Activated effector memory CD4-positive, alpha-beta T cell treated with Interleukin-2 at 50 U/mL for 16 hours (primary cell): ENCODE measurements around the gene PVR.
"Not testable (repeated sequence)": the region's sequence is repeated elsewhere in the genome, so short reads cannot be mapped to it uniquely, and the experiment has no call there.

ENCODE experiments used
- DNase-seq: peaks from one replicate; pipeline ENCODE4 v3.0.0-alpha.2; 2020

PVR gene

DNA sequence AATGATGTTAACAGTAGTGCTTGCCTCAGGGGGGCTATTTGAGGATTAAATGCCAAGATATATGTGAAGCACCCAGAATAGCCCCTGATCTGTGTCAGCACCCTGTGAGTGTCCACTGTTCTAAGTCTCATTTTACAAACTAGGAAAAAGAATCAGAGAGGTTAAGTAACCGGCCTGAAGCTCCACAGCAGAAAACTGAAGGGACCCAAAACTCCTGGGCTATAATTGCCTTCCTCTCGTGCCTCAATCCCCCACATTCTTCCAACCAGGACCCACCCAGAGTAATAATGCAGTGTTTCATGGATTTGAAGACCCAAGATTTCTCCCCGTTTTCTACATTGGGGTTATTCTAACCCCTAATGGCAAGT lies 2.3 kb downstream of the PVR start:
- DNase-seq: no peak

DNA sequence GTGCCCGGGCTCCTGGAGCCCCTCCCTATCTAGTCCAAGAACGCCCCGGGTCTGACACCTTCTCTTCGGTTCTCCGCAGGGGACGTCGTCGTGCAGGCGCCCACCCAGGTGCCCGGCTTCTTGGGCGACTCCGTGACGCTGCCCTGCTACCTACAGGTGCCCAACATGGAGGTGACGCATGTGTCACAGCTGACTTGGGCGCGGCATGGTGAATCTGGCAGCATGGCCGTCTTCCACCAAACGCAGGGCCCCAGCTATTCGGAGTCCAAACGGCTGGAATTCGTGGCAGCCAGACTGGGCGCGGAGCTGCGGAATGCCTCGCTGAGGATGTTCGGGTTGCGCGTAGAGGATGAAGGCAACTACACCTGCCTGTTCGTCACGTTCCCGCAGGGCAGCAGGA lies 3.4 kb downstream of the PVR start:
- no peak for DNase-seq

DNA sequence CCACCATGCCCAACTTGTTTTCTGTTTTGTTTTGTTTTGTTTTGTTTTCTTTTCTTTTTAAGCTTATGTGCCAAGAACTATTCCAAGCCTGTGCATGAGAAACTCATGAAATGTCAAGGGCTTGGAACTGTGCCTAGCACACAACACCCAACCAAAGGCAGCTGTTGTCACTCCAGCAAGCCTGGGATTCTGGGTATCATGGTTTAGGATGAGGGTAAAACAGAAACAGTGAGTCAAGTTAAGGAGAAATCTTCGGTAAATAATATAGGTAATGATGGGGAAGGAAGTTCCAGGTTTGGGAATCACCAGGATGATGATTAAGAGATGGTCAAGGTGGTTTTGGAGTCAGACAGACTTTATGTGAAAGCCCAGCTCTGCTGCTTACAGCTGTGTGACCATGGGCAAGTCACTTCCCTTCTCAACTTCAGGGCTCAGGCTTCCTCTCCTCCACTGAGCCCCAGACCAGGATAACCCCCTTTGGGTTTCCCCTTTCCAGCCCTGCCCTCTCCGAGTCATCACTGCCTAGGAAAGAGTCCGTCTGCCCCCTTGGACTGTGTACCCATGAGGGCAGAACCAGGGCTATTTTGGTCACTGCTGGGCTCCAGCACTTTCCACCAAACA lies 5.0 kb downstream of the PVR start:
- no peak for DNase-seq

- no peak for DNase-seq
Observed at GRCh38 chr19:44649578-44650145, 6.0 kb downstream of the PVR start.

GRCh38 chr19:44653343-44653742 lies 9.6 kb downstream of the PVR start:
- DNase-seq: no peak

GRCh38 chr19:44653977-44654774 lies 10.5 kb downstream of the PVR start:
- DNase-seq: peak; percentile 52

DNA sequence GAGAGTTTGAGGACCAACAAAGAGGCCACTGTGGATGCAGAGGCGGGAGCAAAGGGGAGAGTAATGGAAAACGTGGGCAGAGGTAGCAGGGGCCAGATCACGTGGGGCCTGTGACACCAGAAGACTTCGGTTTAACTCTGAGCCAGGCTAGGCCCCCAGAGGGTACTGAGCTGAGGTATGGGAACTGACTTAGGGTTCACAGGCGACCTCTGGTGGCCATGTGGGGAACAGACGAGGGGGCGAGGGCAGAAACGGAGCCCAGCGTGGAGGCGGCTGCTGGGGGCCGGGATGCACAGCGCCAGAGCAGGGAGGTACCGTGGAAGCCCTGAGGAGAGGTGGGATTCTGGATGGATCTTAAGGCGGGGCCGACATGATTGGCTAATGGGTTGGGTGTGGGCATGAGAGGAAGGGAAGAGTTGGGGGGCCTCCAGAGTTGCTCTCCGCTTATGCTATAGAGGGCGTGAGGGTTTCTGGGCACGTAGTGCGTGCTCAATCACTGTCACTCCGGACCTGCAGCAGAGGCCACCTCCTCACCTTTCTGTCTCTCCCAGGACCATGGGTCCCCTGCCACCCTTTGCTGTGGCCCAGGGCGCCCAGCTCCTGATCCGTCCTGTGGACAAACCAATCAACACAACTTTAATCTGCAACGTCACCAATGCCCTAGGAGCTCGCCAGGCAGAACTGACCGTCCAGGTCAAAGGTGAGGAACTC lies 13.7 kb downstream of the PVR start:
- DNase-seq: peak; percentile 38

DNA sequence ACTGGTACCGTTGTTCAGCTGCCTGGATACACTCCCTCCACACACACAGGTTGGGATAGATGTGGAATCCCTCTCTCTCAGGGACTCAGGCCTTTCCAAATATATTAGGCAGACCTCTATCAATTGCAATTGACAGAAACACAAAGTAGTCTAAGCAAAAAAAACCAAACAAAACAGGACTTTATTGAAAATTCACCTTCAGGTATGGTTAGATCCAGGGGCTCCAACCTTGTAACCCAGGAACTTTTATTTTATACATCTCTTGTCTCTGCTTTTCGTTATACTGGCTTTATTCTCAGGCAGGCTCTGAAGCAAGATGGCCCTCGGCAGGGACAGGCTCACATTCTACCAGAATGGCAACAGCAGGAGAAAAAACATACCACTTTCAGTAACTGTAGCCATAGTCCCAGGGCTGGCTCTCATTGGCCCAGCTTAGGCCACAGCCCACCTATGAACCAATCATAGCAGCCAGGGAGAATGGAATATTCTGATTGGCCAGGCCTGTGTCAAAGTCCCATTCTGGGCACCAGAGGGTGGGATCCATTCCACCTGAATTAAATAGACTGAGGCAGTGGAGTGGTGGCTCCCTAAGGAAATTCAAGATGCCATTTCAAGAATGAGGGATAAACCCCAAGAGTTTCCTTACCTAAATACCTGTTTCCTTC lies 14.5 kb downstream of the PVR start:
- DNase-seq: no peak

DNA sequence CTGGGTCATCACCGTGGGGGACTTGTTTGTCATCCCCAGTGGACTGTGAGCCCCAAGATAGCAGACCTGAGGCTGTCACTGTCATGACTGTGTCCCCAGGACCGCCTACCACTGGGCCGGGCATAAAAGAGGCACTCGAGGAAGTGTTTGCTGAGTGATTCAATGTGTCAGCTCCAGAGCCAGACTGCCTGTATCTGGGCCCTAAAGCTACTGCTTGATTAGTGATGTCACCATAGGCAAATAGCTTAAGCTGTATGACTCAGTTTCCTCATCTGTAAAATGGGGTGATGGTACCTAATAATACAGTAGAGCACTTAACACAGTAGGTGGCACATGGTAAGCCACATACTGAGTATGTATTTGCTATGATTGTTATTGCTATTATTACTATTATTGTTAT lies 16.4 kb downstream of the PVR start:
- no peak for DNase-seq

DNA sequence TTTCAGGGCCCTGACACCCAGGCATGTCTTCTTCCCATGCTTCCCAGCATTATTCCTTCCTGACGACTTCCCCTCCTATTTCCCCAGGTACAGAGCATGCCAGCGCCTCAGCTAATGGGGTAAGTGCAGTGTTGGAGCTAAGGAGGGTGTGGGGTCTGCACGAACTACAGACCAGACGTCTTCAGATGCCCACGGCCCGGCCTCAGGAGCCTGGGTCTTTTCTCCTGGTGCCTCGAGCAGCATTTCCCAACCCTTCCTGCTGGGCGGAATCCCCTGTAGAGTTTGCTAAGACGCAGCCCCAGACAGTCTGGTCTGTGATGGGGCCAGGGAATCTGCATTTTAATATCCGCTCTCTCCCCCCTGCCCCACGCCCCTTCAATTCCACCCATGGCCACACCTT lies 17.5 kb downstream of the PVR start:
- no peak for DNase-seq

DNA sequence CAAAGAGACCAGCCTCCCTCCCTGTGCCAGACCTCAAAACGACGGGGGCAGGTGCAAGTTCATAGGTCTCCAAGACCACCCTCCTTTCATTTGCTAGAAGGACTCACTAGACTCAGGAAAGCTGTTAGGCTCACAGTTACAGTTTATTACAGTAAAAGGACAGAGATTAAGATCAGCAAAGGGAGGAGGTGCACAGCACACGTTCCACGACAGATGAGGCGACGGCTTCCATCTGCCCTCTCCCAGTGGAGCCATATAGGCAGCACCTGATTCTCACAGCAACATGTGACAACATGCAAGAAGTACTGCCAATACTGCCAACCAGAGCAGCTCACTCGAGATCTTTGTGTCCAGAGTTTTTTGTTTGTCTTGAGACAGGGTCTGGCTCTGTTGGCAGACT lies 18.2 kb downstream of the PVR start:
- no peak for DNase-seq

DNA sequence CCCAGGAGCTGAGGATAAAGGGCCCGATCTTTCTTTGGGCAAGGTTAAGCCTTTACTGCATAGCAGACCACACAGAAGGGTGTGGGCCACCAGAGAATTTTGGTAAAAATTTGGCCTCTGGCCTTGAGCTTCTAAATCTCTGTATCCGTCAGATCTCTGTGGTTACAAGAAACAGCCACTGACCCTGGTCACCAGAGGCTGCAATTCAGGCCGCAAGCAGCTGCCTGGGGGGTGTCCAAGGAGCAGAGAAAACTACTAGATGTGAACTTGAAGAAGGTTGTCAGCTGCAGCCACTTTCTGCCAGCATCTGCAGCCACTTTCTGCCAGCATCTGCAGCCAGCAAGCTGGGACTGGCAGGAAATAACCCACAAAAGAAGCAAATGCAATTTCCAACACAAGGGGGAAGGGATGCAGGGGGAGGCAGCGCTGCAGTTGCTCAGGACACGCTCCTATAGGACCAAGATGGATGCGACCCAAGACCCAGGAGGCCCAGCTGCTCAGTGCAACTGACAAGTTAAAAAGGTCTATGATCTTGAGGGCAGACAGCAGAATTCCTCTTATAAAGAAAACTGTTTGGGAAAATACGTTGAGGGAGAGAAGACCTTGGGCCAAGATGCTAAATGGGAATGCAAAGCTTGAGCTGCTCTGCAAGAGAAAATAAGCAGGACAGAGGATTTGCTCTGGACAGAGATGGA lies 19.1 kb downstream of the PVR start:
- DNase-seq: no peak

DNA sequence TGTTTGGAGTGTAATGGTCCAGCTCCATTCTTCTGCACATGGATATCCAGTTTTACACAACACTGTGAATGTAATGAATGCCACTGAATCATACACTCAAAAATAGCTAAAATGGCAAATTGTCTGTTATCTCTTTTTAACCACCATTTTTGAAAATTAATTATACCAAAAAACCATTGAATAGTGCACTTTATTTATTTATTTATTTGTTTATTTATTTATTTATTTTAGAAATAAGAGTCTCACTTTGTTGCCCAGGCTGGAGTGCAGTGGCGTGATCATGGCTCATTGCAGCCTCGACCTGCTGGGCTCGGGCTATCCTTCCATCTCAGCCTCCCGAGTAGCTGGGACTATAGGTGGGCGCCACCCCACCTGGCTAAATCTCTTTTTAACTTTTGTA lies 20.3 kb downstream of the PVR start:
- DNase-seq: no peak

DNA sequence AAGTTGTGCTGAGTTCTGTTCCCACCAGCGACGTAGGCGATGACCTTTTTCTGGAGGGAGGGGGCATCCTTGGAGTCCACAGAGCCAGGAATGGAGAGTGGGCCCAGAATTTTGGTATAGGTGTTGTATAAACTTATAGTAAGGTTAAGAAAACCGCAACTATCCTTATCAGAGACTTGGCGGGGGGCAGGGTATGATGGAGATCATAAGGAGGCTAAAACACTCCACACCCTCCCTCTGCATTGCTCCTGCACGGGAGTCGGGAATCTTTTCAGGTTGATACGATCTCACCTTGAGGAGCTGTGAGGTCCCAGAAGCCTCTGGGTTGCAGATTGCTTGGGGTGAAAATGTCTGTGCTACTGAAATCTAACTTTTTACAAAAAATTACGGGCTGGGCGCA lies 21.3 kb downstream of the PVR start:
- no peak for DNase-seq

GRCh38 chr19:44666852-44667556 lies 23.3 kb downstream of the PVR start:
- DNase-seq: no peak

DNA sequence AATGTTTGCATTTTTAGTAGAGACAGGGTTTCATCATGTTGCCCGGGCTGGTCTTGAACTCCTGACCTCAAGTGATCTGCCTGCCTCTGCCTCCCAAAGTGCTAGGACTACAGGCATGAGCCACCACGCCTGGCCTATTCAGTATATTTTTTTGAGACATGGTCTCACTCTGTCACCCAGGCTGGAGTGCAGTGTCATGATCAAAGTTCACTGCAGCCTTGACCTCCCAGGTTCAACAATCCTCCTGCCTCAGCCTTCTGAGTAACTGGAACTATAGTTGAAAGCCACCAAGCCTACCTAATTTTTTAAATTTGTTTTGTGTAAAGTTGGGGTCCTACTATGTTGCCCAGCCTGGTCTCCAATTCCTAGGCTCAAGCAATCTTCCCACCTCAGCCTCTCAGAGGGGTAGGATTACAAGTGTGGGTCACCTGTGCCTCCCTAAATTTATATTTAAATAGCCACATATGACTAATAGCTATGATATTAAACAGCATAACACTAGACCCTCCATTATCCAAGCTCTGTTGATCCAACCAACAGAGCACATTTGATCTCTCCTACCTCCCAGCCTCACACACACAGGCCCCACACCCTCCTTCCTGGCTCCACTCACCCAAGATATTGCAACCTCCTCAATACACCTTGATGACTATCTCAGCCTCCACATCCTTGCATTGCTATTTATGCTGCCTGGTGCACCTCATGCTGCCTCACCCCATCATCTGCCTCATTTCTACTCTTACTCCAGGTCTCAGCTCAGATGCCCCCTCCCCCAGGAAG lies 25.5 kb downstream of the PVR start:
- no peak for DNase-seq

DNA sequence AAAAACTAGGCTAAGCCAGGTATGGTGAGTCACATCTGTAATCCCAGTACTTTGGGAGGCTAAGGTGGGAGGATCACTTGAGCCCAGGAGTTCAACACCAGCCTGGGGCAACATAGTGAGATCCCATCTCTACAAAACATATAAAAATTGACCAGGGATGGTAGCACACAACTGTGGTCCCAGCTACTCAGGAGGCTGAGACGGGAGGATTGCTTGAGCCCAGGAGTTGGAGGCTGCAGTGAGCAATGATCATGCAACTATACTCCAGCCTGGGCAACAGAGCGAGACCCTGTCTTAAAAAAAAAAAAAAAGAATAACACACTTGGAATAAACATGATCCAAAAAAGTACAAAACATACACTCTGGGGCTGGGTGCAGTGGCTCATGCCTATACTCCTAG lies 26.3 kb downstream of the PVR start:
- DNase-seq: not testable (repeated sequence)

DNA sequence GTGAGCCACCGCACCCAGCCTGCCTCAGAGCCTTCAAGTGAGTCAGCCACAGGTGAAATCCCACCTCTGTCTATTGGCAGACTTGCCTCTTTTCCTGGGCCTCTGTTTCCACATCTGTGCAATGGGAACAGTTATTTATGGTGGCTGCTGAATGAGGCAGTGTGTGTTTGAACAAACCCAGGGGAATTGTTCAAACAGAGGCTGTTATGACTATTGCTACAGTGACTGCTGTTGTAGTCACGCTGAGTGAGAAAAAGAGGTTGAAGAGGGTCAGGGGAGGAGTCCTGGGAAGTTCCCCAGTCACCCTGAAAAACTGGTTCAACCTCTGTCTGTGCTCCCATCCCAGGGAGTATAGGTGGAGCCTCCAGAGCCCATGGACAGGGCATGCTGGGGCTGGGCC lies 27.7 kb downstream of the PVR start, which contains the start of gene CEACAM19:
Gene CEACAM19 (plus strand): TSS at position 83 of the 400 bp plus-strand sequence. CDS start 450 bp downstream, outside the sequence.
- no peak for DNase-seq

DNA sequence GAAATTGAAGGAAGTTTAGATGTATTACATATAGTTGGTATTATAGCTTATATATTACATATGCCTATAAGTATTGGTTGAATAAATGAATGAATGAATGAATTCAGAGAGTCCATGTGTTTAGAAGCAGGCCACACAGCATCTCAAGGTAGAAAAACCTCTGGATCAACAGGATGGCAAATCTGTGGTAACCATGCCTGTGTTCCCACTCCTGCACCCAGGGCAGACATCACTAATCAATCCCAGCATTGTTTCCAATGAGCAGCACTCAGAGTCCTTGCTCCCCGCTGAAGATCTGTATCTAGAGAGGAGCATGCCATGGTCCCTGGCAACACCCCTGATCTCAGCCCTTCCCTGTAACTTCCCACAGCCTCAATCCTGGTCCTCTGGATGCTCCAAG lies 28.5 kb downstream of the PVR start:
- DNase-seq: no peak

DNA sequence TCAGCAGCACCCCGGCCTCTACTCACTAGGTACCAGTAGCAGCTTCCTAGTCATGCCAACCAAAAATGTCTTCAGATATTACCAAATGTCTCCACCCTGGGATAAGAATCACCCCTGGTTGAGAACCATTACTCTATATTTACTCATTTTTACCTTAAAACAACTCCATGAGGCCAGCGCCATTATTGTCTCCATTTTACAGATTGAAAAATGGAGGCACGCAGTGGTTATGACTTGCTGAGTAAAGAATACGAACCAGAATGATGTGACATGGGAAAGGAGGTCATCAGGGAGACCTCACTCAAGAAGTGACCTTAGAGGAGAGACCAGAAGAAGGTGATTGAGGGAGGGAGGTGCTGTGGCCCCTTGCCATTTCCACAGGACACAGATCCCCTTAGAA lies 29.8 kb downstream of the PVR start:
- no peak for DNase-seq

DNA sequence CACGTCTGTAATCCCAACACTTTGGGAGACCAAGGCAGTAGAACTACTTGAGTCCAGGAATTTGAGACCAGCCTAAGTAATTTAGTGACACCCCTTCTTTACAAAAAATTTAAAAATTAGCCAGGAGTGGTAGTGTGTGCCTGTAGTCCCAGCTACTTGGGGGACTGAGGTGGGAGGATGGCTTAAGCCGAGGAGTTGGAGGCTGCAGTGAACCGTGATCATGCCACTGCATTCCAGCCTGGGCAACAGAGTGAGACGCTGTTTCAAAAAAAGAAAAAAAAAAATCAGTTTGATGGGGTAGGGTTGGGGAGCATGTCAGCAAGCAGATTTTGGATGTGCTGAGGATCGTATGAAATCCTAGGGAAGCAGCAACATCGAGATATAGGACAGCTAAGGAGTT lies 31.8 kb downstream of the PVR start:
- DNase-seq: no peak
